Duodenal mucosa (tissue), 2 donors: ENCODE results near the gene RAD51C.

Experiments used
- H3K27ac ChIP-seq: one replicate; pipeline ENCODE4 v1.7.0; 2013; ENCODE audit warnings: low read depth, low read length
- H3K27me3 ChIP-seq, 2 donors: one replicate each; pipeline ENCODE4 v1.7.0; 2013; ENCODE audit warnings: low read length in 2 of 2, control low read depth in 1 of 2; ENCODE audit not compliant: insufficient read depth in 2 of 2, control insufficient read depth in 1 of 2
- H3K36me3 ChIP-seq, 2 donors: one replicate each; pipeline ENCODE4 v1.7.0; 2013; ENCODE audit warnings: low read length in 2 of 2, control low read depth in 1 of 2; ENCODE audit not compliant: insufficient read depth in 2 of 2, control insufficient read depth in 1 of 2
- H3K4me1 ChIP-seq, 2 donors: one replicate each; pipeline ENCODE4 v1.7.0; 2013; ENCODE audit warnings: low read length in 2 of 2, control low read depth in 1 of 2; ENCODE audit not compliant: insufficient read depth in 2 of 2, control insufficient read depth in 1 of 2
- H3K4me3 ChIP-seq, 2 donors: one replicate each; pipeline ENCODE4 v1.7.0; 2013; ENCODE audit warnings: low read length in 2 of 2, low read depth in 1 of 2
- H3K9ac ChIP-seq, 2 donors: one replicate each; pipeline ENCODE4 v1.7.0; 2013; ENCODE audit warnings: low read length in 2 of 2, low read depth in 1 of 2
- H3K9me3 ChIP-seq, 2 donors: one replicate each; pipeline ENCODE4 v1.7.0; 2013; ENCODE audit warnings: low read length in 2 of 2, control low read depth in 1 of 2; ENCODE audit not compliant: control insufficient read depth in 1 of 2

The RAD51C gene

GRCh38 chr17:58694826-58695225 is 2.4 kb downstream of the RAD51C start:
- peaks cover 10 to 14% of the 10 kb centered on the region in 2 donors for H3K4me1 ChIP-seq
- no peaks in the 10 kb centered on the region for H3K27me3 ChIP-seq
- no peak overlapping the region for H3K9ac ChIP-seq
- H3K36me3 ChIP-seq: peaks cover 0 to 5% of the 10 kb centered on the region in 2 donors
- no peak overlapping the region for H3K4me3 ChIP-seq
- H3K27ac ChIP-seq: no peak overlapping the region
- H3K9me3 ChIP-seq: no peaks in the 10 kb centered on the region

GRCh38 chr17:58699771-58700170 is 7.4 kb downstream of the RAD51C start:
- H3K36me3 ChIP-seq: peaks cover 4 to 5% of the 10 kb centered on the region in 2 donors
- no peaks in the 10 kb centered on the region for H3K27me3 ChIP-seq
- H3K9me3 ChIP-seq: no peaks in the 10 kb centered on the region
- no peak overlapping the region for H3K27ac ChIP-seq
- no peaks in the 10 kb centered on the region for H3K4me1 ChIP-seq
- H3K4me3 ChIP-seq: no peak overlapping the region
- no peak overlapping the region for H3K9ac ChIP-seq

DNA sequence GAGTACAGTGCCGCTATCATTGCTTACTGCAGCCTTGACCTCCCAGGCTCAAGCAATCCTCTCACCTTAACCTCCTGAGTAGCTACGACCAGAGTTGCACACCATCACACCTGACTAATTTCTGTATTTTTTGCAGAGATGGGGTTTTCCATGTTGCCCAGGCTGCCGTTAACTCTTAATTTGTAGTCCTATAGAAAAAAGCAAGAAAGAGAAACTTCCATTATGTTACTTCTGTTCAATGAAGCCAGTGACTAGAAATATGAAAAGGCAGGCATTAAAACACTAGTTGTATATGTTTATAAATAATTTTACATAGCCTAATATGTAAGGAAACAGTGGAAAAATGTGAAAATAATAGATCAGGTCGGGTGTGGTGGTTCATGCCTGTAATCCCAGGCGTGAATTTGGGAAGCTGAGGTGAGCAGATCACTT is 9.7 kb downstream of the RAD51C start:
- no peaks in the 10 kb centered on the region for H3K4me1 ChIP-seq
- no peaks in the 10 kb centered on the region for H3K9me3 ChIP-seq
- no peak overlapping the region for H3K9ac ChIP-seq
- no peak overlapping the region for H3K27ac ChIP-seq
- peaks cover 0 to 4% of the 10 kb centered on the region in 2 donors for H3K36me3 ChIP-seq
- no peak overlapping the region for H3K4me3 ChIP-seq
- H3K27me3 ChIP-seq: no peaks in the 10 kb centered on the region

- no peak overlapping the region for H3K4me3 ChIP-seq
- H3K4me1 ChIP-seq: no peaks in the 10 kb centered on the region
- no peak overlapping the region for H3K9ac ChIP-seq
- no peak overlapping the region for H3K27ac ChIP-seq
- H3K27me3 ChIP-seq: no peaks in the 10 kb centered on the region
- no peaks in the 10 kb centered on the region for H3K9me3 ChIP-seq
- H3K36me3 ChIP-seq: peaks cover 0 to 4% of the 10 kb centered on the region in 2 donors
Measured at GRCh38 chr17:58702708-58703107, 10.3 kb downstream of the RAD51C start.

DNA sequence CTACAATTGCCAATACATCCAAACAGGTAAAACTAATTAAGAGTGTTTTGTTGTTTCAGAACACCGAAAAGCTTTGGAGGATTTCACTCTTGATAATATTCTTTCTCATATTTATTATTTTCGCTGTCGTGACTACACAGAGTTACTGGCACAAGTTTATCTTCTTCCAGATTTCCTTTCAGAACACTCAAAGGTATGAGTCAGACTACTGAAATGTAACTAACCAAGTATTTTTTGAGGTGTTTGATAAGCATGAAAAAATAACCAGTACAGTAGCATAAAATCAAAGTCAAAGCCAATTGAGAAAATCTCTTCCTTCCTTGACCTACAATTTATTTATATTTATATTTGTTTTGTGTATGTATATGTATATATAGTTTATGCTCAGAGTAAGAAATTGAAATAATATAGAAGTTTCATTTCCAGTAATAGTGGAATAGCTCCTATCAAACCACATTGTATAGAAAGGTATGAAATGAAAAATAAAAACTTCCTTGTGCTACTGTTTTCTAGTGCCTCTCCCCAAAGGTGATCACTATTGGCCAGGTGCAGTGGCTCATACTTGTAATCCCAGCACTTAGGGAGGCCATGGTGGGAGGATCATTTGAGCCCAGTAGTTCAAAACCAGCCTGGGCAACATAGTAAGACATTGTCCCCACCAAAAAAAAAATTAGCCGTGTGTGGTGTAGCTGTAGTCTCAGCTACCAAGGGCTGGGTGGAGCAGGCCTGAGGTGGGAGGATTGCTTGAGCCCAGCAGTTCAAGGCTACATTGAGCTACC is 10.9 kb downstream of the RAD51C start:
- Histone ChIP-seq H3K36me3 (peaks cover 0 to 4% of the 10 kb centered on the region in 2 donors), H3K9me3 (no peaks in the 10 kb centered on the region), H3K27me3 (no peaks in the 10 kb centered on the region), H3K9ac (no peak overlapping the region), H3K4me3 (no peak overlapping the region), H3K27ac (no peak overlapping the region), H3K4me1 (no peaks in the 10 kb centered on the region)

GRCh38 chr17:58703916-58704286 is 11.5 kb downstream of the RAD51C start:
- Histone ChIP-seq H3K4me1 (no peaks in the 10 kb centered on the region), H3K9me3 (no peaks in the 10 kb centered on the region), H3K4me3 (no peak overlapping the region), H3K9ac (no peak overlapping the region), H3K27me3 (no peaks in the 10 kb centered on the region), H3K36me3 (peaks cover 0 to 4% of the 10 kb centered on the region in 2 donors), H3K27ac (no peak overlapping the region)

GRCh38 chr17:58706351-58707140 is 14.1 kb downstream of the RAD51C start:
- Histone ChIP-seq H3K9me3 (no peaks in the 10 kb centered on the region), H3K9ac (no peak overlapping the region), H3K36me3 (peaks cover 0 to 8% of the 10 kb centered on the region in 2 donors), H3K4me1 (no peaks in the 10 kb centered on the region), H3K4me3 (no peak overlapping the region), H3K27me3 (no peaks in the 10 kb centered on the region), H3K27ac (no peak overlapping the region)

GRCh38 chr17:58710948-58711552 is 18.6 kb downstream of the RAD51C start:
- H3K36me3 ChIP-seq: peaks cover 0 to 5% of the 10 kb centered on the region in 2 donors
- no peak overlapping the region for H3K9ac ChIP-seq
- no peak overlapping the region for H3K27ac ChIP-seq
- no peaks in the 10 kb centered on the region for H3K4me1 ChIP-seq
- H3K27me3 ChIP-seq: no peaks in the 10 kb centered on the region
- no peaks in the 10 kb centered on the region for H3K9me3 ChIP-seq
- H3K4me3 ChIP-seq: no peak overlapping the region

DNA sequence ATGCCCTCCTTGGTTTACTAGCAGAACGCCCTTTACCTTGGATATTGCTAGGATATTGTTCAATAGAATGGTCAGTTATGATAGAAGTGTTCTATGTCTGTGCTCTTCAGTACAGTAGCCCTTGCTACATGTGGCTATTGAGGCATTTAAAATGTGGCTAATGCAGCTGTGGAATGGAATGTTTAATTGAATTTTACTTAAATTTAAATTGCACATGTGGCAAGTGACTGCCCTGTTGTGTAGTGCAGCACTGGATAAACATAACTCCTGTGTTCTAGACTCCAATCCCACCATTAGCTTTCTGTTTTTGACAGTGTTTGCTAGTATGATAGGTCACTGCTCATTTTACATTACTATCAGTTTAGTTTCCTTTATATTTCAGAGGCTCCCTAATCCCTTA is 29.9 kb downstream of the RAD51C start:
- no peak overlapping the region for H3K4me3 ChIP-seq
- no peaks in the 10 kb centered on the region for H3K4me1 ChIP-seq
- H3K36me3 ChIP-seq: peaks cover 0 to 11% of the 10 kb centered on the region in 2 donors
- no peaks in the 10 kb centered on the region for H3K9me3 ChIP-seq
- H3K27ac ChIP-seq: no peak overlapping the region
- H3K9ac ChIP-seq: no peak overlapping the region
- H3K27me3 ChIP-seq: no peaks in the 10 kb centered on the region

GRCh38 chr17:58722696-58723095 is 30.3 kb downstream of the RAD51C start:
- Histone ChIP-seq H3K36me3 (peaks cover 0 to 11% of the 10 kb centered on the region in 2 donors), H3K9me3 (no peaks in the 10 kb centered on the region), H3K4me3 (no peak overlapping the region), H3K27me3 (no peaks in the 10 kb centered on the region), H3K4me1 (no peaks in the 10 kb centered on the region), H3K9ac (no peak overlapping the region), H3K27ac (no peak overlapping the region)
